Fibroblast of villous mesenchyme (primary cell): ENCODE results near the gene VAMP1. TPM values are rescaled to one million over a fixed set of nuclear protein-coding genes. Genes with fewer than 3 reads are reported as not detected.

Experiments used
- DNase-seq: peaks from one replicate; pipeline ENCODE4 v3.0.0-alpha.2; 2010; ENCODE audit warnings: low read depth
- H3K4me3 ChIP-seq: 2 replicates; pipeline ENCODE4 v1.5.1; 2011; ENCODE audit warnings: low read depth, mild to moderate bottlenecking, low read length
- total RNA-seq: library from RNA; depleted of rRNA; stranded (reverse); fragments of >200 nt; gene quantifications from 2 replicates; pipeline ENCODE4 v1.2.3, GENCODE V29; 2012
- TF ChIP-seq, protein P1 (sequence below): IDR thresholded peaks from 2 replicates; pipeline ENCODE4 v1.5.1; 2012; ENCODE audit warnings: low read depth, mild to moderate bottlenecking, low read length; ENCODE audit not compliant: insufficient read depth

The VAMP1 gene
- total RNA-seq, 1 donor, result 13.4 TPM

GRCh38 chr12:6426882-6427671 lies 43.4 kb downstream of the VAMP1 start:
- no peak for DNase-seq
- H3K4me3 ChIP-seq, result no peak overlapping the region
- TF ChIP-seq, protein P1, sequence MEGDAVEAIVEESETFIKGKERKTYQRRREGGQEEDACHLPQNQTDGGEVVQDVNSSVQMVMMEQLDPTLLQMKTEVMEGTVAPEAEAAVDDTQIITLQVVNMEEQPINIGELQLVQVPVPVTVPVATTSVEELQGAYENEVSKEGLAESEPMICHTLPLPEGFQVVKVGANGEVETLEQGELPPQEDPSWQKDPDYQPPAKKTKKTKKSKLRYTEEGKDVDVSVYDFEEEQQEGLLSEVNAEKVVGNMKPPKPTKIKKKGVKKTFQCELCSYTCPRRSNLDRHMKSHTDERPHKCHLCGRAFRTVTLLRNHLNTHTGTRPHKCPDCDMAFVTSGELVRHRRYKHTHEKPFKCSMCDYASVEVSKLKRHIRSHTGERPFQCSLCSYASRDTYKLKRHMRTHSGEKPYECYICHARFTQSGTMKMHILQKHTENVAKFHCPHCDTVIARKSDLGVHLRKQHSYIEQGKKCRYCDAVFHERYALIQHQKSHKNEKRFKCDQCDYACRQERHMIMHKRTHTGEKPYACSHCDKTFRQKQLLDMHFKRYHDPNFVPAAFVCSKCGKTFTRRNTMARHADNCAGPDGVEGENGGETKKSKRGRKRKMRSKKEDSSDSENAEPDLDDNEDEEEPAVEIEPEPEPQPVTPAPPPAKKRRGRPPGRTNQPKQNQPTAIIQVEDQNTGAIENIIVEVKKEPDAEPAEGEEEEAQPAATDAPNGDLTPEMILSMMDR, result no peak

GRCh38 chr12:6425590-6426531 lies 44.6 kb downstream of the VAMP1 start:
- TF ChIP-seq, protein P1, result no peak
- no peak for DNase-seq
- no peak overlapping the region for H3K4me3 ChIP-seq

DNA sequence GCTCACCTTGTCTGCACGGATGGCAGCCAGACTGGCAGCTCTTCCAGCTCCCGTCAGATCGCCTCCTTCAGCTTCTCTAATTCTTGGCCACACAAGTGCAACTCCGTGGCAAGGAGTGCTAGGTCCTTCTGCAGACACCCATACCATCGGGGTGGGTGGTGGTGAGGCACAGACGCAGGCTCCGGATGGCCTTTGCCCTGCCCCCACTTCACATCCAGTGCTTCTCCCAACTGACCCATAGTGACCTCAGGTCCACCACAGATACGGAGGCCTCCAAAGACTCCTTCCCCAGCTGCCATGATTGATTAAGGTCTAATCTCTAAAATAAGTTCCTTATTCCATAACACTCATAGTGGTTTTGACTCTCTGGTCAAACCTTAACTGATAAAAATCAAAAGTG lies 45.6 kb downstream of the VAMP1 start:
- TF ChIP-seq, protein P1, result no peak
- no peak for DNase-seq
- H3K4me3 ChIP-seq, result no peak overlapping the region

DNA sequence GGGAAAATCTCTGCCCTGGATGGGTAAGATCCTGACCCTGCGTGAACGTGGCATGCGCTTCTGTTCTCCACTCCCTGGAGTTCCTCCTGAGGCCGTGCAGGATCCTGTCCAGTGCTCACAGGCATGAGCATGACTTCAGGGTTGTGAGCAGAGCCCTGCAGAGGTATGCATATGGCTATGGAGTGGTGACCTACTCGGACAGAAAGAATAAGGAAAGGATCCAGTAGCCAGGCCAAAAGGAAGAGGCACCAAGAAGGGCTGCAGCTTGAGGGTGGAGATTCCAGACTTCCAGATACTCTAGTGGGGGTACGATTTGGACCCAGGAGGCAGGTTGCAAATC lies 46.5 kb downstream of the VAMP1 start:
- H3K4me3 ChIP-seq, result no peak overlapping the region
- no peak for DNase-seq
- TF ChIP-seq, protein P1, result no peak

- peak; percentile 94 for DNase-seq
- TF ChIP-seq, protein P1, result peak; percentile 86
- no peak overlapping the region for H3K4me3 ChIP-seq
Measured at GRCh38 chr12:6423267-6424007, 47.0 kb downstream of the VAMP1 start.

DNA sequence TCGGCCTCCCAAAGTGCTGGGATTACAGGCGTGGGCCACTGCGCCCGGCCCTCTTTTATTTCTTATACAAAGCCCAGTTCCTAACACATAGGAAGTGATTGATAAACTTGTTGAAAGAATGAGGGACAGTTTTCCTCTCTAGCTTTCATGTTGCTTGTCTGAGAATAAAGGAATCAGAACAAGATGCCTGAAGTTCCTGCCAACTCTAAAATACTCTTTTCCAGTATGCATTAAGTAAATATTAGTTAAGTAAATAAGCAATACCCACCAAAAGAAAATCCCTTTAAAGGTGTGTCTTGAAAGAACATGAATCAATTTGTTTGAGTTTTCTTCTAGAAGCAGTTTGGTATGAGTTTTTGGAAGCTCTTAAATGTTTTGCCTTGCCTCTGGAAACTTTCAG lies 50.1 kb downstream of the VAMP1 start:
- TF ChIP-seq, protein P1, result no peak
- DNase-seq, result no peak
- H3K4me3 ChIP-seq, result no peak overlapping the region
